ENCODE measurements around the gene PLSCR5. TPM values are rescaled to one million over a fixed set of nuclear protein-coding genes. Genes with fewer than 3 reads are reported as not detected.

Gene PLSCR5
- total and polyA plus RNA-seq, 7 donors, result not detected

DNA sequence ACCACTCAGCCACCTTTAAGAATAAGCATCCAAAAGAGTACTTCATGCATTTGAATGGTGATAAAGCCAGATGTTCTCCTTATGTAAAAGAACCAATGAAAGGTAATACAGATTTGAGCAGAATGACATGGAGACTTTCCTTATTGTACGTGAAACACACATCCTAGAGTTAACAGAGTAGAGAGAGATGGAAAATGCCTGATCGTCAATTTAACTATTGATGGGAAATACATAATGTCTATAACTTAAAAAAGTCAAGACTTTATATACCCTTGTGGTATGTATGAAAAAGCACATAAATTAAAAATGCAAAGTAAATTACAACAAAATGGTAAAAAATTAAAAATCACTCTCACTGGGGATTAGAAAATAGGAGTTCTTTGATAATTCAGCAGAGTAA is 31.7 kb upstream of the PLSCR5 start:
- intact Hi-C loops (cut with DNase I), result no loop called here
- 77 to 86% (median 81%) methylated on average over 2 of the region's 2 CpGs for WGBS, 3 donors
- Histone ChIP-seq H3K9me3 (no peaks in the 10 kb centered on the region), H3K27ac (no peak overlapping the region), H3K36me3 (ENCODE audit: insufficient read depth in 1 of 2, low read depth in 1 of 2) (no peaks in the 10 kb centered on the region), H3K27me3 (ENCODE audit: insufficient read depth in 3 of 3, low read length in 2 of 3) (no peaks in the 10 kb centered on the region), H3K4me1 (no peaks in the 10 kb centered on the region), H3K4me3 (no peak overlapping the region)
- TF ChIP-seq CTCF (IDR thresholded peaks at IDR 0.05), result no peak
- DNase-seq, result no peak
- ATAC-seq, result no peak

DNA sequence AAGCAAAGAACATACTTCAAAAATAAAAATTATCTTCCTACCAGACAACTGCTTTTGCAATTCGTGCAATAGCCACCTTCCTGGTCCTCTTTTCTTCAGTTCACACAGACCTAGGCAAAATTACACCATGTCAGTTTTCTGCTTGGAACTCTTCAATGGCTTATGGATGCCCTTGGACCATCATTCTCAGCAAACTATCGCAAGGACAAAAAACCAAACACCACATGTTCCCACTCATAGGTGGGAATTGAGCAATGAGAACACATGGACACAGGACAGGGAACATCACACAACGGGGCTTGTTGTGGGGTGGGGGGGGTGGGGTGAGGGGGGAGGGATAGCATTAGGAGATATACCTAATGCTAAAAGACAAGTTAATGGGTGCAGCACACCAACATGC is 29.2 kb upstream of the PLSCR5 start:
- ATAC-seq (no peak), DNase-seq (no peak)
- intact Hi-C loops (cut with DNase I), result no loop called here
- no peak for TF ChIP-seq CTCF (IDR thresholded peaks at IDR 0.05)
- 64 to 78% (median 66%) methylated on average over 3 of the region's 3 CpGs for WGBS, 3 donors
- Histone ChIP-seq H3K4me1 (no peaks in the 10 kb centered on the region), H3K4me3 (no peak overlapping the region), H3K9me3 (no peaks in the 10 kb centered on the region), H3K27ac (no peak overlapping the region), H3K27me3 (ENCODE audit: insufficient read depth in 3 of 3, low read length in 2 of 3) (no peaks in the 10 kb centered on the region), H3K36me3 (ENCODE audit: insufficient read depth in 1 of 2, low read depth in 1 of 2) (no peaks in the 10 kb centered on the region)

GRCh38 chr3:146628671-146629070 is 23.5 kb upstream of the PLSCR5 start:
- Histone ChIP-seq H3K27me3 (ENCODE audit: insufficient read depth in 3 of 3, low read length in 2 of 3) (no peaks in the 10 kb centered on the region), H3K4me3 (no peak overlapping the region), H3K27ac (no peak overlapping the region), H3K36me3 (ENCODE audit: insufficient read depth in 1 of 2, low read depth in 1 of 2) (no peaks in the 10 kb centered on the region), H3K9me3 (no peaks in the 10 kb centered on the region), H3K4me1 (no peaks in the 10 kb centered on the region)
- ATAC-seq, result no peak
- no peak for TF ChIP-seq CTCF (IDR thresholded peaks at IDR 0.05)
- intact Hi-C loops (cut with DNase I), result no loop called here
- no peak for DNase-seq

DNA sequence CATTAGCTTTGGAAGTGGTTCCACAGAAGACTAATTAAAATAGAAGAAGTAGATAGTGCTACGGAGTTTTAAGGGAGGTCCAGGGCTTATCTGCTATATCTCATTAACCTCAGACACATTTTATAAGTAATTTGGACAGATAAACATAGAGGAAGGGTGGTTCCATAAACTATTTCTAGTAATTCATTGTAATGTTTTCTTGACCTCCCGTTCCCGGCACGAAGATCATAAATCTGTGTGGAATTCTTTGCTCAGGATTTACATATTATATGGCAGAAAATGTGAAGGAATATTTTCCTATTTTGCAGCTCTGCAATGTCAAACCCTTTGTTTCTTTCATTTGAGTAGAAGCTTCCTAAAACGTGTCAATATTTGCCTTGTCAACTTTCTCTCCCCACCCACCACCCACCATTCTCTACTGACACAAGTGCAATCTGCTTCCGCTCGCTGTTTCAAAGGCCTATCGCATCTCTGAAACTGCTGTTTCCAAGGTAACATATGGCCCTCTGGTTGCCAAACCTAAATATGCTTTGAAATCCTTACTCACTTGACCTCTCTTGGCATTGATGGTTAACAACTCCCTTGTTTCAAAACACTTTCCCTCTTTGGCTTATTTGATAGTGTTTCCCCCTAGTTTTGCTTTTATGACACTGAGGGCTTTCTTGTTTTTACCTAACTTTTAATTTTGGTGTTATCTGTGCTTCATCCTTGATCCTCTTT is 21.4 kb upstream of the PLSCR5 start:
- 73 to 77% (median 75%) methylated on average over 8 of the region's 8 CpGs for WGBS, 3 donors
- no peak for DNase-seq

More for the DNA sequence above, 21.4 kb upstream of the PLSCR5 start:
- TF ChIP-seq CTCF (IDR thresholded peaks at IDR 0.05), result no peak
- Histone ChIP-seq H3K4me3 (no peak overlapping the region), H3K36me3 (ENCODE audit: insufficient read depth in 1 of 2, low read depth in 1 of 2) (no peaks in the 10 kb centered on the region), H3K9me3 (no peaks in the 10 kb centered on the region), H3K27me3 (ENCODE audit: insufficient read depth in 3 of 3, low read length in 2 of 3) (no peaks in the 10 kb centered on the region), H3K27ac (no peak overlapping the region), H3K4me1 (no peaks in the 10 kb centered on the region)
- intact Hi-C loops (cut with DNase I), result no loop called here
- no peak for ATAC-seq
